ENCODE measurements around the gene CFAP410. TPM values are rescaled to one million over a fixed set of nuclear protein-coding genes. Genes with fewer than 3 reads are reported as not detected.

CFAP410 gene
- total and polyA plus RNA-seq, 10 donors = 26.2 to 79.8 (median 33.0) TPM

GRCh38 chr21:44297525-44298290 lies 41.5 kb downstream of the CFAP410 start:
- peak overlapping the region in 2 of 8 donors; percentile 24 to 39 for H3K27ac ChIP-seq
- TF ChIP-seq POLR2A (IDR thresholded peaks at IDR 0.05) (no peak), POLR2AphosphoS5 (IDR thresholded peaks at IDR 0.05) (peak; percentile 51 to 55 (median 51)), CTCF (IDR thresholded peaks at IDR 0.05 in 8 of 11, conservative IDR thresholded peaks at IDR 0.05 in 3 of 11) (peak; percentile 61 to 88 (median 80))
- no peaks in the 10 kb centered on the region for H3K36me3 ChIP-seq
- no peaks in the 10 kb centered on the region for H3K9me3 ChIP-seq
- 19 to 27% (median 25%) methylated on average over 19 to 22 of the region's 22 CpGs for WGBS, 5 donors
- H3K4me1 ChIP-seq = peaks cover 34 to 87% (median 67%) of the 10 kb centered on the region in 6 donors
- intact Hi-C loops (cut with DNase I; ENCODE audit: low total_unique reads) = no loop called here
- DNase-seq = peak; percentile 93
- H3K27me3 ChIP-seq (replicated peaks in 1 of 7) = peaks cover 0 to 25% (median 0%) of the 10 kb centered on the region in 7 donors
- no peak overlapping the region for H3K4me3 ChIP-seq

GRCh38 chr21:44296916-44297315 lies 42.3 kb downstream of the CFAP410 start:
- no peak for TF ChIP-seq POLR2A (IDR thresholded peaks at IDR 0.05)
- no peak for TF ChIP-seq POLR2AphosphoS5 (IDR thresholded peaks at IDR 0.05)
- TF ChIP-seq CTCF (IDR thresholded peaks at IDR 0.05 in 8 of 11, conservative IDR thresholded peaks at IDR 0.05 in 3 of 11) = no peak
- H3K27me3 ChIP-seq (replicated peaks in 1 of 7) = peaks cover 0 to 25% (median 0%) of the 10 kb centered on the region in 7 donors
- H3K9me3 ChIP-seq = no peaks in the 10 kb centered on the region
- no peak for DNase-seq
- no peaks in the 10 kb centered on the region for H3K36me3 ChIP-seq
- H3K4me1 ChIP-seq = peaks cover 28 to 79% (median 59%) of the 10 kb centered on the region in 6 donors
- 71 to 86% (median 81%) methylated on average over 9 to 13 of the region's 13 CpGs for WGBS, 5 donors
- intact Hi-C loops (cut with DNase I; ENCODE audit: low total_unique reads) = no loop called here
- H3K4me3 ChIP-seq = no peak overlapping the region
- no peak overlapping the region for H3K27ac ChIP-seq

GRCh38 chr21:44296103-44296519 lies 43.1 kb downstream of the CFAP410 start:
- TF ChIP-seq POLR2A (IDR thresholded peaks at IDR 0.05) (no peak), POLR2AphosphoS5 (IDR thresholded peaks at IDR 0.05) (no peak), CTCF (IDR thresholded peaks at IDR 0.05 in 8 of 11, conservative IDR thresholded peaks at IDR 0.05 in 3 of 11) (no peak)
- intact Hi-C loops (cut with DNase I; ENCODE audit: low total_unique reads) = no loop called here
- Histone ChIP-seq H3K9me3 (no peaks in the 10 kb centered on the region), H3K27ac (no peak overlapping the region), H3K4me3 (no peak overlapping the region), H3K36me3 (no peaks in the 10 kb centered on the region), H3K27me3 (replicated peaks in 1 of 7) (peaks cover 0 to 25% (median 0%) of the 10 kb centered on the region in 7 donors), H3K4me1 (peaks cover 20 to 71% (median 51%) of the 10 kb centered on the region in 6 donors)
- no peak for DNase-seq
- WGBS, 5 donors = 73 to 82% (median 77%) methylated on average over 8 to 12 of the region's 12 CpGs

- WGBS, 5 donors = 54 to 63% (median 60%) methylated on average over 5 to 10 of the region's 10 CpGs
- H3K27ac ChIP-seq = no peak overlapping the region
- H3K4me3 ChIP-seq = no peak overlapping the region
- H3K4me1 ChIP-seq = peaks cover 16 to 66% (median 47%) of the 10 kb centered on the region in 6 donors
- TF ChIP-seq POLR2A (IDR thresholded peaks at IDR 0.05) = no peak
- no peak for TF ChIP-seq CTCF (IDR thresholded peaks at IDR 0.05 in 8 of 11, conservative IDR thresholded peaks at IDR 0.05 in 3 of 11)
- no peak for TF ChIP-seq POLR2AphosphoS5 (IDR thresholded peaks at IDR 0.05)
- peaks cover 0 to 25% (median 0%) of the 10 kb centered on the region in 7 donors for H3K27me3 ChIP-seq (replicated peaks in 1 of 7)
- DNase-seq = no peak
- intact Hi-C loops (cut with DNase I; ENCODE audit: low total_unique reads) = no loop called here
- no peaks in the 10 kb centered on the region for H3K9me3 ChIP-seq
- no peaks in the 10 kb centered on the region for H3K36me3 ChIP-seq
These were observed 43.5 kb downstream of the CFAP410 start for GRCh38 chr21:44295646-44296045.

All from spleen (tissue), 11 donors.